ENCODE measurements around the gene ATOSB. TPM values are rescaled to one million over a fixed set of nuclear protein-coding genes. Genes with fewer than 3 reads are reported as not detected.

Gene ATOSB
- total and polyA plus RNA-seq, 9 of the 15 experiments (the other 6 are each of a cell fraction or from before 2014, with no cell fraction given), result 0.45 to 8.0 (median 4.2) TPM

- TF ChIP-seq MNT (conservative IDR thresholded peaks at IDR 0.05) (peak in 1 of 2 experiments; percentile 71; a peak in 3 of 4 replicates), NUFIP1 (IDR thresholded peaks at IDR 0.05; ENCODE audit: partially characterized antibody) (no peak), ZNF75A (CRISPR knock-in tag; IDR thresholded peaks at IDR 0.05) (no peak), SIN3B (IDR thresholded peaks at IDR 0.05; ENCODE audit: low read depth) (no peak), ZSCAN29 (IDR thresholded peaks at IDR 0.05) (no peak), MYNN (IDR thresholded peaks at IDR 0.05) (peak; percentile 89), MYNN (CRISPR knock-in tag; IDR thresholded peaks at IDR 0.05) (no peak), E2F3 (CRISPR knock-in tag; IDR thresholded peaks at IDR 0.05) (no peak), REST (IDR thresholded peaks at IDR 0.05; ENCODE audit: borderline replicate concordance) (peak; percentile 16; the same call in 1 of the 2 replicates), REST (CRISPR knock-in tag; IDR thresholded peaks at IDR 0.05; ENCODE audit: low read depth) (no peak), HMG20A (CRISPR knock-in tag; conservative IDR thresholded peaks at IDR 0.05) (no peak), ZNF408 (CRISPR knock-in tag; IDR thresholded peaks at IDR 0.05; ENCODE audit: low read depth) (no peak), KHSRP (IDR thresholded peaks at IDR 0.05) (0 out of 2 replicates have a peak, but pooled peaks have one; percentile 43), RFX5 (IDR thresholded peaks at IDR 0.05; ENCODE audit: low read depth, low read length) (no peak)
- TF ChIP-seq, protein P1, sequence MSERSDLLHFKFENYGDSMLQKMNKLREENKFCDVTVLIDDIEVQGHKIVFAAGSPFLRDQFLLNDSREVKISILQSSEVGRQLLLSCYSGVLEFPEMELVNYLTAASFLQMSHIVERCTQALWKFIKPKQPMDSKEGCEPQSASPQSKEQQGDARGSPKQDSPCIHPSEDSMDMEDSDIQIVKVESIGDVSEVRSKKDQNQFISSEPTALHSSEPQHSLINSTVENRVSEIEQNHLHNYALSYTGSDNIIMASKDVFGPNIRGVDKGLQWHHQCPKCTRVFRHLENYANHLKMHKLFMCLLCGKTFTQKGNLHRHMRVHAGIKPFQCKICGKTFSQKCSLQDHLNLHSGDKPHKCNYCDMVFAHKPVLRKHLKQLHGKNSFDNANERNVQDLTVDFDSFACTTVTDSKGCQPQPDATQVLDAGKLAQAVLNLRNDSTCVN (CRISPR knock-in tag; IDR thresholded peaks at IDR 0.05), result no peak
- TF ChIP-seq, protein P2, sequence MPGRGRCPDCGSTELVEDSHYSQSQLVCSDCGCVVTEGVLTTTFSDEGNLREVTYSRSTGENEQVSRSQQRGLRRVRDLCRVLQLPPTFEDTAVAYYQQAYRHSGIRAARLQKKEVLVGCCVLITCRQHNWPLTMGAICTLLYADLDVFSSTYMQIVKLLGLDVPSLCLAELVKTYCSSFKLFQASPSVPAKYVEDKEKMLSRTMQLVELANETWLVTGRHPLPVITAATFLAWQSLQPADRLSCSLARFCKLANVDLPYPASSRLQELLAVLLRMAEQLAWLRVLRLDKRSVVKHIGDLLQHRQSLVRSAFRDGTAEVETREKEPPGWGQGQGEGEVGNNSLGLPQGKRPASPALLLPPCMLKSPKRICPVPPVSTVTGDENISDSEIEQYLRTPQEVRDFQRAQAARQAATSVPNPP (IDR thresholded peaks at IDR 0.05; ENCODE audit: borderline replicate concordance, insufficient read depth, insufficient read length), result no peak
Measured at GRCh38 chr9:35108946-35109575, 6.6 kb downstream of the ATOSB start (continued).
